Endometrial microvascular endothelial cells (primary cell): Measurements from ENCODE around the gene FBXL4. TPM values are rescaled to one million over a fixed set of nuclear protein-coding genes. Genes with fewer than 3 reads are reported as not detected.
"Not testable (repeated sequence)": the region's sequence is repeated elsewhere in the genome, so short reads cannot be mapped to it uniquely, and the experiment has no call there.

Source experiments
- in situ Hi-C: cut with HindIII; loops from 2 replicates; pipeline ENCODE4 v1.10.0; 2017; ENCODE audit warnings: low sequenced_read_pairs, low pct_unique_long_range_greater_than_20kb; ENCODE audit errors: inconsistent ontology term
- total RNA-seq: library from RNA; depleted of rRNA; stranded (reverse); fragments of >200 nt; gene quantifications from one replicate; pipeline ENCODE4 v1.2.3, GENCODE V29; 2015; ENCODE audit errors: inconsistent ontology term

FBXL4 gene
- total RNA-seq, 1 donor from 2014 or later, result 9.7 TPM

DNA sequence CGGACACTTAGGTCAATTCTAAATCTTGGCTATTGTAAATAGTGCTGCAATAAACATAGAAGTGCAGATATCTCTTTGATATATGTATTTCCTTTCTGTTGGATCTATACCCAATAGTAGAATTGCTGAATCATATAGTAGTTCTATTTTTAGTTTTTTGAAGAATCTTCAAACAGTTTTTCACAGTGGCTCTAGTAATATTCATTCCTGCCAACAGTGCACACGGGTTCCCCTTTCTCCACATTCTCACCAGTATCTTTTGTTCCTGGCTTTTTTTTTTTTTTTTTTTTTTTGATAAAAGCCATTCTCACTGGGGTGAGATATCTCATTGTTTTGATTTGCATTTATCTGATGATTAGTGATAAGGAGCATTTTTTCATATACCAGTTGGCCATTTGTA lies 1.8 kb upstream of the FBXL4 start:
- in situ Hi-C loops, result no loop called here

DNA sequence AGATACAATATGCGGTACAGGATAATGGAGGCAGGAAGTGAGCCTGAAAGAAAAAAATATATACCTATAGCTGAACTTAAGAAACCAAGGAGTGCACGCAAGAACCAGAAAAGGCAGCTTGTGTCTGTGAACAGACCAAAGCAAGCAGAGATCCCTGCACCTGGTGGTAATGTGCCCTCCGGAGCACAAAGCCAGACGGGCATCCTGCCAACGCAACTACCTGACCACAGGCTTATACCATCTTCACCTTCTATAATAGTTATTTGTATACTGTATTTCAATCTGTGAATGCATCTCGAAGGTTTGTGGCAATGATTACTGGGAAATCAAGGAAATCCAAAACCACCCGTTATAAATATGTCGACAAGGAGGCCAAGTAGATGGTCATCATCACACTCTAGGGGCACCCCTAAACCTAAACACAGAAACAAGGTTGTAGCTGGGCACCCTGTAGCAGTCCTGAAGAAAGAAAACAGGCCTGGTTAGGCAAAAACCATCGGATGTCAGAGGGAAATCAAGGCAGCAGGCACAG lies 801 bp downstream of the FBXL4 start:
- in situ Hi-C loops, result no loop called here

GRCh38 chr6:98946266-98946878 lies 1.4 kb downstream of the FBXL4 start:
- in situ Hi-C loops, result no loop called here

GRCh38 chr6:98945311-98946115 lies 2.2 kb downstream of the FBXL4 start:
- in situ Hi-C loops, result no loop called here

DNA sequence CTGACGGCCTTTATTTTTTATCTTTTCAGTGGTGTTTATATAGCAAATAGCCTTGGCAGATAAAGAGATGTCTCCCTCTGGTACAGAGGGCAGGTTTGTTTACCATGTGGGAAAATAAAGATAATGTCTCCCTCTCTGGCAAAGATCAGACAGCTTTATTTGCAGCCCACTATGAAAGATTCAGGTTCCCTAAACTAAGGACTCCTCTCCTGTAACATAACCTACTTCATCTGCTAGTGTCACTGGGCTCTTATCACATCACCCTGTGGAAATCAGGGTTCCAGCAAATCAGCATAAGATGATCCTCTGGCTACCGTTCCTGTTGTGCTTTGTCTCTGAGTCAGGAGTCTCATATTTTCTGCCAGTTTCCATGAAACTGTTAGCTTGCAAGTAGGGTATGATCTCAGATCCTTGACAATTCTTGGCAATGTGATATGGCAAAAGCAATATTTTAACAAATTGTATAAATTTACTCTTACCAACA lies 3.1 kb downstream of the FBXL4 start:
- in situ Hi-C loops, result no loop called here

DNA sequence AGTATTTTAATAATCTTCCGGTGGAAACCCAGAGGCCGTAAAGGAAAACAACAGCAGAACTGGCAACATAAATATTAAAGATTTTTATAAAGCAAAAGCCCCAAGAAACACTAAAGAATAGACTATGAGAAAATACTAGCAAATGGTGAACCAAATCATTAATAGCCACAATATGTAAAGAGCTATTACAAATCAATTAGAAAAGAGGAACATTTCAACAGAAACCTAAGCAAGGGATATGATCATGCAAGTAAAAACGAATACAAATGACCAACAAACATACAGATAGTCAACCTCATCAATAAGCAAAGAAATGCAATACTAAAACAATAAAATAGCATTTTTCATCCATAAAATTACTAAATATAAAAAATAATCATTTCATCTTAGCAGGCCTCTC lies 3.6 kb downstream of the FBXL4 start:
- in situ Hi-C loops, result no loop called here

- in situ Hi-C loops, result no loop called here
These were observed 5.4 kb downstream of the FBXL4 start for GRCh38 chr6:98942263-98942803.

DNA sequence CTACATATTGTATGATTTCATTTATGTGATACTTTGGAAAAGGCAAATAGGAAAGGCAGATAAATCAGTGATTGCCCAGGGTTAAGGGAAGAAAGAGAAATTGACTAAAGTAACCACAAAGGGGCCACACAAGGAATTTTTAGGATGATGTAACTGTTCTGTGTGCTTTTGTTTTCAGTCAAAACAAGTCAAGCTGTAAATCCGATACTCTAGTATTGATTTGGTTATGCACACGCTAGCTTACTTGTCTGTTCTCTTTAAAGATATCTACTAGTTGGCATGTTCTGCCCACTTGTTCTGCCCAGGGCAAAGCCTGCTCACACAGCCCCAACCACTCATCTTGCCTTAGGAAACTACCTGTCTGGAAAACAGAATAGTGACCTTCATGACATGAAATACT lies 6.4 kb downstream of the FBXL4 start:
- in situ Hi-C loops, result no loop called here

DNA sequence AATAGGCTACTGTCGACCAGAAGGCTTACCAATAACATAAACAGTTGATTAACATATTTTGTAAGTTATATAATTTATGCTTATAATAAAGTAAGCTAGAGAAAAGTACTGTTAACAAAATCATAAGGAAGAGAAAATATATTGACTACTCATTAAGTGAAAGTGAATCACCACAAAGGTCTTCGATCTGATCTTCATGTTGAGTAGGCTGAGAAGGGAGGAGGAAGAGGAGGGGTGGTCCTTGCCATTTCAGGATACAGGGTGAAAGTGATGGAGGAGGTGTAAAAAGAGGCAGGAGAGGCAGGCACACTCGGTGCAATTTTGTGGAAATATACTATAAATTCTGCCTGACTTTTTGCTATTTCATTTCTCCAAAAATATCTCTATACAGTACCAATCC lies 10.4 kb downstream of the FBXL4 start:
- in situ Hi-C loops, result no loop called here

DNA sequence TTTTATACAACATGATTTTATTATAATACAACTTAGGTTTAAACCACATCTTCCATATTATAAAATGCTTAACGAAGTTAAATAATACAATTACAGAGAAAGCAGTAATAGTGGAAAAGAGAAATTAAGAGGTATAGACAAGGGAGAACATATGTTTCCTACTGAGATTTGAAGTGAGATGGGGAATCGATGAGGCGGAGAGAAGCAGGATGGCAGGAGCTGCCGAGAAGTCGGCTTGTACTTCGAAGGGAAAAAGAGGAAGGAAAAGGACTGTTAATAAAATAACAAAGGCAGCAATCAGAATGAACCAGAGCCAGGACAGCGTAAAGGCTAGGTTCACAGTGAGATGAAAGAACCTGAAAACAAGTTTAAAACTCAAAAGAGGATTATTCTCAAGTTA lies 15.4 kb downstream of the FBXL4 start:
- in situ Hi-C loops, result no loop called here

GRCh38 chr6:98931696-98932095 lies 16.1 kb downstream of the FBXL4 start:
- in situ Hi-C loops, result no loop called here

GRCh38 chr6:98929498-98930060 lies 18.2 kb downstream of the FBXL4 start:
- in situ Hi-C loops, result no loop called here

- in situ Hi-C loops, result no loop called here
These were observed 19.1 kb downstream of the FBXL4 start for GRCh38 chr6:98928688-98929087.

GRCh38 chr6:98927534-98927933 lies 20.2 kb downstream of the FBXL4 start:
- in situ Hi-C loops, result no loop called here

DNA sequence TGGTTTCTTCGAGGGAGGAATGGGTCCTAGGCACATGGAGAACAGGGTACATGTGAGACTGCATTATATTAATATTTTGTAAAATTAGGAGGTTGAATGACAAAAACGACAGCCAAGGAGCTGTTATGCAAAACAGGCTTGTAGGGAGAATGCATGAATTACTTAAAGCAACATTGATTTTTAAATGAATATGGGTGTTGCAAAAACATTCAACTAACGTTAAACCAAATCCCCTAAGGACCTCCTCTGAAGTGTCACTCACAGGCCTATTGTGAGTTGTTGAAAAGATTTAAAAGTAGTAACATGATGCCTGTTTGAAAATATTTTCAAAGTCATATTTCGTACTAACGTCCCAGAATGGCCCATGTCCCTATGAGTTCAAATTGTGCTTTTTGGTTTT lies 21.9 kb downstream of the FBXL4 start:
- in situ Hi-C loops, result no loop called here

- in situ Hi-C loops, result no loop called here
These were observed 23.1 kb downstream of the FBXL4 start for GRCh38 chr6:98924647-98925046.

DNA sequence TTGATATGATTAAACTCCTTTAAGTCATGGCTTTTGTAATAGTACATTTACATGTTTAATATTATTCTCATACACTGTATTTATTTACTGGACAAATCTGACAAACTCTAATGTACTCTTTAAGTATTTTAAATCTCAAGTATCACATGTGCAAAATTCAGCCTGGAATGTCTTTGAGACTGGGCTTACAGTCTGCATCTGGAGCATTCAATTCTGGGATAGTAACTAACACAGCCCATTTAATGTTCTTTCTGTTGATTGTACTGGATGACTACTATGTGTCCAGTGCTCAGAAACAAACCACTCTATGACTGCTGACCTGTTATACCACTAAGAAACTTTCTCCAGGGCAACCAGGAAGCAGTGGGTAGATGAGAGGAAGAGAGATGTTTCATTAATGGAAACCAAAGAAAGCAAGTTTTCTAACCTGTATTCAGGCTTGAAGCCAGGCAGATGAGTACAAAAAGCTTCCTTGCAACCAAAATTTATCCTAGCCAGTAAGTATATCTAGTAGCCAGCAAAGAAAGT lies 26.8 kb downstream of the FBXL4 start:
- in situ Hi-C loops, result no loop called here

- in situ Hi-C loops, result not testable (repeated sequence)
These were observed 36.8 kb downstream of the FBXL4 start for GRCh38 chr6:98910946-98911345.

DNA sequence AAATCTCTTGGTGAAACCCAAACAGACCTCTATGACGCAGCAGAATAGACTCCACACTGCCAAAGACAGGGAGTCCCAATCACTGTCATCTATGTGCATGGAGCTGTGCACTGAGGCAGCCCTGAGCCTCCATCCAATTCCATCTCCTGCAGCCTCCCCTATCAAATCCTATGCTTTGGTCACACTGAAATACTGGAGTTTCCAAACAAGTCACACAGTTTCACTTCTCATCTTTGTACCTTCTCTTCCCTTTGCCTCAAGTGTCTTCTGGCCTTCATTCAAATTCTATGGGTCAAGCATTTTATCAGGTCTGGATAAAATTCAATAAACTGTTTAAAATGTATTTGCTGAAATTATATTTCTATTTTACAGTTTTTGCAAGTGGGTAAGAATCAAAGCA lies 38.5 kb downstream of the FBXL4 start:
- in situ Hi-C loops, result no loop called here
